Coronary artery (tissue), 2 donors: ENCODE data around the gene RNF149.
"Not testable (repeated sequence)": the region's sequence is repeated elsewhere in the genome, so short reads cannot be mapped to it uniquely, and the experiment has no call there.

Experiments
- DNase-seq: peaks from one replicate; pipeline ENCODE4 v3.0.0-alpha.2; 2017; ENCODE audit warnings: low spot score
- H3K27ac ChIP-seq, 2 donors: fragments of 200-600 bp; sonication (generic); one replicate each; pipeline ENCODE4 v1.5.1; 2016 to 2019
- H3K4me3 ChIP-seq: fragments of 200-600 bp; sonication (generic); 2 replicates; pipeline ENCODE4 v1.5.1; 2016; ENCODE audit warnings: mild to moderate bottlenecking, moderate library complexity
- TF ChIP-seq, protein P1 (sequence below): fragments of 200-600 bp; sonication (generic); IDR thresholded peaks from one replicate; pipeline ENCODE4 v1.5.1; 2019; ENCODE audit warnings: antibody characterized with exemption

The RNF149 gene

DNA sequence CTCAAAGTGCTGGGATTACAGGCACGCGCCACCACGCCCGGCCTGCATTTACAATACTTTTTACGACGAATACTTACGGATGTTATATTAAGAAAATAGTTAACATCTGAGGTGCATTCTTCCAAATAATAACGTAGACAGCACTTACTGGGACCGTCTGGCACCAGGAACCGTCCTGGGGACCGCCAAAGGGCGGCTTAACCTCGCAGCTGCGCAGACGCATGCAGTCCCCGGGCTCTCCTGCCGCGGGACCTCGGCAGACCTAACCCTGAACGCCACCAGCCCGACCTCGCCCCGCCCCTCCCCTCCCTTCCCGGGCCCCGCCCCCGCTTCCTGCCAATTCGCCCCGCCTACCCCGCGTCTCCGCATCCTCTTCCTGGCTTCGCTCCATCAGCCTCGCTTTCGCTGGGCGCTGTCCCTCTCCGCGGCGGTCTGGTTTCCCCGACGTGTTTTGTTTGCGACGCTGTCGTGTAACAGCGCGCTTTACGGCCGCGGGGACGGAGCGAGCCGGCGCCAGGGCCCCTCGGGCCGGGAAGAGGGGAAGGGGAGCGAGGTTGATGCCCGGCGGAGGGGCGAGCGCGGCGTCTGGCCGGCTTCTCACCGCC, 56.0 kb downstream of the RNF149 start, which contains the start of gene CNOT11:
TSS of gene CNOT11 (plus strand) at position 479 of the 605 bp plus-strand sequence. CDS start at position 558, 79 bp downstream.
- DNase-seq: peak; percentile 98
- H3K4me3 ChIP-seq: peak within 1 kb of the TSS; percentile 90
- H3K27ac ChIP-seq: peak within 1 kb of the TSS; percentile 87 to 94
- TF ChIP-seq, protein P1, sequence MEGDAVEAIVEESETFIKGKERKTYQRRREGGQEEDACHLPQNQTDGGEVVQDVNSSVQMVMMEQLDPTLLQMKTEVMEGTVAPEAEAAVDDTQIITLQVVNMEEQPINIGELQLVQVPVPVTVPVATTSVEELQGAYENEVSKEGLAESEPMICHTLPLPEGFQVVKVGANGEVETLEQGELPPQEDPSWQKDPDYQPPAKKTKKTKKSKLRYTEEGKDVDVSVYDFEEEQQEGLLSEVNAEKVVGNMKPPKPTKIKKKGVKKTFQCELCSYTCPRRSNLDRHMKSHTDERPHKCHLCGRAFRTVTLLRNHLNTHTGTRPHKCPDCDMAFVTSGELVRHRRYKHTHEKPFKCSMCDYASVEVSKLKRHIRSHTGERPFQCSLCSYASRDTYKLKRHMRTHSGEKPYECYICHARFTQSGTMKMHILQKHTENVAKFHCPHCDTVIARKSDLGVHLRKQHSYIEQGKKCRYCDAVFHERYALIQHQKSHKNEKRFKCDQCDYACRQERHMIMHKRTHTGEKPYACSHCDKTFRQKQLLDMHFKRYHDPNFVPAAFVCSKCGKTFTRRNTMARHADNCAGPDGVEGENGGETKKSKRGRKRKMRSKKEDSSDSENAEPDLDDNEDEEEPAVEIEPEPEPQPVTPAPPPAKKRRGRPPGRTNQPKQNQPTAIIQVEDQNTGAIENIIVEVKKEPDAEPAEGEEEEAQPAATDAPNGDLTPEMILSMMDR: no peak

DNA sequence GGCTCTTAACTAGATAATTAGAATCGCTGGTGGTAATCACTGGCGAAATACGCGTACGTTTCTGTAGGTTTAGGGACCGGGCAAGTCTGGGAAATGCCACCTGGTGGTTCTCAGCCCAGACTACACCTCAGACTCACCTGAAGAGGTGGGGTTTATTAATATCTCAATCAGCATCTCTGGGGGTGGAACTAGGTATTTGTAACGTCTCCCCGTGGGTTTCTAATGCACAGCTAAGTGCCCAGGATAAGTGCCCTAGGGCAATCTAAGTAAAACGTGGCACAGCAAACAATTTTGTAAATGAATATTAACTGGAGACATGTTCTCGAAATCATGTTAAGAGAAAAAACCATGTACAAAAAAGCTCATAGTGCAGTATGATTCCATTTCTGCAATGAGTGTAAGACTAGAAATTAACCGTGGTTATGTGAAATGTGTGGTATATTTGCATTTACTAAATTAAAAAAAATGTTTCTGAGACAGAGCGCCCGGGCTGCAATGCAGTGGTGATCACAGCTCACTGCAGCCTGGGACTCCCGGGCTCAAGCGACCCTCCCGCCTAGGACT, 56.6 kb downstream of the RNF149 start:
- Histone ChIP-seq H3K27ac (peak overlapping the region; percentile 87 to 94), H3K4me3 (peak overlapping the region; percentile 90)
- DNase-seq: no peak
- TF ChIP-seq, protein P1: no peak

DNA sequence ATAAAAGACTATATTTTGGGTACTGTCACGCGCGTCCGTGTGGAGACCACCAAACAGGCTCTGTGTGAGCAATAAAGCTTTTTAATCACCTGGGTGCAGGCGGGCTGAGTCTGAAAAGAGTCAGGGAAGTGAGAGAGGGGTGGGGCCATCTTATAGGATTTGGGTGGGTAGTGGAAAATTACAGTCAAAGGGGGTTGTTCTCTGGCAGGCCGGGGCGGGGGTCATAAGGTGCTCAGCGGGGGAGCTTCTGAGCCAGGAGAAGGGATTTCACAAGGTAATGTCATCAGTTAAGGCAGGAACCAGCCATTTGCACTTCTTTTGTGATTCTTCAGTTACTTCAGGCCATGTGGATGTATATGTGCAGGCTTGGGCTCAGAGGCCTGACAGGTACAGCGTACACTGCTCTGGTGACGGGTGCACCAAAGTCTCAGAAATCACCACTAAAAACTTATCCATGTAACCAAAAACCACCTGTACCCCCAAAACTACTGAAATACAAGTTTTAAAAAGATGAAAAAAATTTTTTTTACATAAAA, 57.2 kb downstream of the RNF149 start:
- H3K27ac ChIP-seq, DNase-seq, H3K4me3 ChIP-seq: not testable (repeated sequence)

DNA sequence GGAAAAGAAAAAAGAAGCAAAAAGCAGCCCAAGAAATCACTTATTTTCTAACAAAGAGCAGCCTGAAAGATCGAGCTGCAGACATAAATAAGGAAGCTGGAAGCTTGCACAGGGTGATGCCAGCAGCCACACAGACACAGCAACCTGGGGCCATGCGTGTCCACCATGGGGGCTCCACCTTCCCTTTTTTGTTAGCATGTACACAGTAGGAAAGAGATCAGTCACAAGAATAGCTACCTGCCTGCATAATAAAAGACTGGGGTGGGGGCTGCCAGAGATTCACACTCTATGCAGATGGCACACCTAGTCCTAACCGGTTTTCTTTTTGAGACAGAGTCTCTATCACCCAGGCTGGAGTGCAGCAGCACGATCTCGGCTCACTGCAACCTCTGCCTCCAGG, 58.7 kb downstream of the RNF149 start:
- TF ChIP-seq, protein P1: no peak
- Histone ChIP-seq H3K4me3 (no peak overlapping the region), H3K27ac (no peak overlapping the region)
- no peak for DNase-seq

DNA sequence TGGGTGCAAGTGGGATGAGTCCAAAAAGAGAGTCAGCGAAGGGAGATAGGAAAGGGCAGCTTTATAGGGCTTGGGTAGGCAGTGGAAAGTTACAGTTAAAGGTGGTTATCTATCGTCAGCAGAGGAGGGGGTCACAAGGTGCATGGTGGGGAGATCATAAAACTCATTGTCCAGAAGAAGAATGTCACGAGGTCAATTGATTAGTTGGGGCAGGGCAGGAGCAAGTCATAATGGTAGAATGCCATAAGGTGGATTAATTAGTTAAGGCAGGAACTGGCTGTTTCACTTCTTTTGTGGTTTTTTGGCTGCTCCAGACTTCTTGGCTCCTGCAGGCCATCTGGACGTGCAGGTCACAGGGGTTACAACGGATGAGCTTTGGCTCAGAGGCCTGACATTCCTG, 59.7 kb downstream of the RNF149 start:
- DNase-seq, H3K27ac ChIP-seq, H3K4me3 ChIP-seq: not testable (repeated sequence)

DNA sequence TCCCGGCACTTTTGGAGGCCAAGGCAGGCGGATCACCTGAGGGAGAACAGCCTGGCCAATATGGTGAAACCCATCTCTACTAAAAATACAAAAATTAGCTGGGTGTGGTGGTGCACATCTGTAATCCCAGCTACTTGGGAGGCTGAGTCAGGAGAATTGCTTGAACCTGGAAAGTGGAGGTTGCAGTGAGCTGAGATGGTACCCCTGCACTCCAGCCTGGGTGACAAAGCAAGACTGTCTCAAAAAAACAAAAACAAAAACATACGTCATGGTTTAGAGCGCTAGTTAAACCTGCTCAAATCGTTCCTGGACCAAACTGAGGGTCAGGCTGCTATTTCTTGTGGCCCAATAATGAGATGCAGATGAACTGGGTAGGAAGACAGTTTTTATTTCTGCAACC, 63.0 kb downstream of the RNF149 start:
- DNase-seq, H3K4me3 ChIP-seq: not testable (repeated sequence)

DNA sequence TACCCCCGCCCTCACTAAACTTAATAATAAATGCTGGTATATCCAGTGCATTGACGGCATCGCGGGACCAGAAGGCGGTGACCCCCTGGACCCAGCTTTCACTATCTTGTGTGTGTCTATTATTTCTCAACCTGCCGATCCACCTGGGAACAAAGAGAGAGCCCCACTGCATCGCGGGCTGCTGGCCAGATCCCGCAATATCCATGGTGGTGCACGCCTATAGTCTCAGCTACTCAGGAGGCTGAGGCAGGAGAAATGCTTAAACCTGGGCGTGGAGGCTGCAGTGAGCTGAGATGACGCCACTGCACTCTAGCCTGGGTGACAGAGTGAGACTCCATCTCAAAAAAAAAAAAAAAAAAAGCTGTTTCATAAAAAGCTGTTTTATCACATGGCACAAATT, 63.6 kb downstream of the RNF149 start:
- not testable (repeated sequence) for H3K27ac ChIP-seq, DNase-seq, H3K4me3 ChIP-seq

More for the DNA sequence above, 63.0 kb downstream of the RNF149 start:
- not testable (repeated sequence) for H3K27ac ChIP-seq

DNA sequence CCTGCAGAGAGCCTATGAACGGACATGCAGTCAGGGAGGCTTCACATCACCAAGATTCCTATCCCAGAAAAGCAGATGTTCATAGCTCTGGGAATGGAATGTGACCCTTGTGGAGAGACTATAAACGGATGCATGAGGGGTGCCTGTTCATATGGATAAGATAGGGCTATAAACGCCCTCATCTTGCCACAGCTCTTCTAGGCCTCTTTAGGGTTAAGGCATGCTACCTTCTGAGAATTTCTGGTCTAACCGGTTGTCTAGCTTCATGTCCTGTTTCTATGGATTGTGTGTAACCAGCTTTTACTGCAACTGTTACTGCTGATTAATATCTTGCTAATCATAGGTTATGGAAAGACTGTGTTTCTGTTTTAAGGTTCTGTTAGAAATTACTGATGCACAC, 64.1 kb downstream of the RNF149 start:
- not testable (repeated sequence) for H3K27ac ChIP-seq, DNase-seq, H3K4me3 ChIP-seq

DNA sequence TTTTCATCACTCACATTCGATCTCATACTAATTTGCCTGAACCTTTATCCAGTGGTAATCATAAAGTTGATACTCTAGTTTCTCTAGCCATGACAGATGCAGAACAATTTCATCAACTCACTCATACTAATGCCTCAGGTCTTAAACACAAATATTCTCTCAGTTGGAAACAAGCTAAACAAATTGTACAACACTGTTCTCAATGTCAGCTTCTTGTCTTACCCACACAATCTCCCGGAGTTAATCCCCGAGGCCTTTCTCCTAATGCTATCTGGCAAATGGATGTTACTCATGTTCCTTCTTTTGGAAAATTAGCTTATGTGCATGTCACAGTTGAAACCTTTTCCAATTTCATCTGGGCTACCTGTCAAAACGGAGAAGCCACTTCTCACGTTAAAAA, 67.3 kb downstream of the RNF149 start:
- TF ChIP-seq, protein P1: no peak
- Histone ChIP-seq H3K4me3 (no peak overlapping the region), H3K27ac (no peak overlapping the region)
- no peak for DNase-seq

DNA sequence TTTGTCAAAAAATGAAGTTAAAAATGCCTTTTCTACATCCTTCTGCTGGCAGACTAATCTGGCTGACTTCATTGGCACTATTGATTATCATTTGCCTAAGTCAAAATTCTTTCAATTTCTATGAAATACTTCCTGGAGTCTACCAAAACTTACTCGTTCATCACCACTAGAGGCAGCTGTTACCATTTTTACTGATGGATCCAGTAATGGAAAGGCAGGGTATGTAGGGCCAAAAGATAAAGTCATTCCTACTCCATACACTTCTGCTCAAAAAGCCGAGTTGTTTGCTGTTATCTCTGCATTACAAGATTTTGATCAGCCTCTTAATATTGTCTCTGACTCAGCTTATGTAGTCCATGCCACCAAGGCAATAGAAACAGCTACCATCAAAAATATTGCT, 67.8 kb downstream of the RNF149 start:
- not testable (repeated sequence) for H3K27ac ChIP-seq, H3K4me3 ChIP-seq, DNase-seq

DNA sequence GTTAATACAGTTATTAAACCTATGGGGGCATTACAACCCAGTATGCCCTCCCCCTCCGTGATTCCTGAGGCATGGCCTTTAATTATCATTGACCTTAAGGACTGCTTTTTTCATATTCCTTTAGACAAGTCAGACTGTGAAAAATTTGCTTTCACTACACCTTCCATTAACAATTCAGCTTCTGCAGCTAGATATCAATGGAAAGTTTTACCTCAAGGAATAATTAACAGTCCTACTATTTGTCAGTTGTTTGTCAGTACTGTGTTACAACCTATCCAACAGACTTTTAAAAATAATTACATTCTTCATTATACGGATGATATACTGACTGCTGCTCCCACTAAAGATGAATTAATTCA, 68.8 kb downstream of the RNF149 start:
- DNase-seq, H3K4me3 ChIP-seq, H3K27ac ChIP-seq: not testable (repeated sequence)
